ENCODE data around the gene UCN.

DNA sequence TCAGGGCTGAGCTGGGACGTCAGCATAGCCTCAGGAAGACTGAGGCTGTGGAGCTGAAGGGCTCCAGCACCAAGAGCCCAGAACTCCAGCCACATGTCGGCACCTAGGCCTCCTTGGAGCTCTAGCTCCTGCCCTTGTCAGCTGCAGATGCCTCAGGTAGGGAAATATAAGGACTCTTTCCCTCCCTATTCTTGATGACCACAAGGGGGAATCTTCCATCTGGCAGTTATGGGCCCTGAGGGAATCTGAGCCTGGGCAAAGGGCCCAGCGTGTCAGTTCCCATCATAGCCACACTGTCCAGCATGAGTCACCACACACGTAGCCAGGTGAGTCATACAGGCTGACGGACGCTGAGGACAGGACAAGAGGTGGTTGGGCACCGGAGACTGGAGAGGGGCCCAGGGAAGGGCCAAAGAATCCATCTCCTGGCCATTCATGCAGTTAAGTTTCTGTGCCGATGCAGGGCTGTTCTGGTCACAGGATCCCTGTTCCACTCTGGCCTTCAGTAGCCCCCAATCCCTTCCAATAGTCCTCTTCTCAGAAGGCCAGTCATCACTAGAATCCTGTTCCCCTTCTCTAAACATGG, 12.8 kb upstream of the UCN start:
- TF ChIP-seq TAF1 (IDR thresholded peaks at IDR 0.05; ENCODE audit: low read depth, low read length) (no peak), POLR2AphosphoS5 (IDR thresholded peaks at IDR 0.05; ENCODE audit: low read depth, low read length) (no peak), POLR2A (IDR thresholded peaks at IDR 0.05; ENCODE audit: low read depth, low read length) (no peak), PAX5 (IDR thresholded peaks at IDR 0.05; ENCODE audit: insufficient read depth, low read length, severe bottlenecking) (no peak)
